Peyer's patch (tissue), 4 donors: ENCODE results near the gene HMGB3. TPM values are rescaled to one million over a fixed set of nuclear protein-coding genes. Genes with fewer than 3 reads are reported as not detected.
"Not testable (repeated sequence)": the region's sequence is repeated elsewhere in the genome, so short reads cannot be mapped to it uniquely, and the experiment has no call there.

ENCODE experiments used
- DNase-seq, 3 donors: peaks; one replicate each; pipeline ENCODE4 v3.0.0-alpha.2; 2017 to 2019
- H3K27ac ChIP-seq, 4 donors: fragments of 200-600 bp; sonication (generic); one replicate each; pipeline ENCODE4 v1.5.1; 2016 to 2019
- H3K27me3 ChIP-seq, 2 donors: fragments of 200-600 bp; sonication (generic); one replicate each; pipeline ENCODE4 v1.5.1; 2019
- H3K36me3 ChIP-seq, 3 donors: fragments of 200-600 bp; sonication (generic); one replicate each; pipeline ENCODE4 v1.5.1; 2016 to 2019
- H3K4me1 ChIP-seq, 4 donors: fragments of 200-600 bp; sonication (generic); one replicate each; pipeline ENCODE4 v1.5.1; 2016 to 2019
- H3K4me3 ChIP-seq, 4 donors: fragments of 200-600 bp; sonication (generic); 1 replicate in 3 of 4; 2 replicates in 1 of 4; pipeline ENCODE4 v1.5.1; 2016 to 2019; ENCODE audit warnings: mild to moderate bottlenecking in 1 of 4
- H3K9me3 ChIP-seq, 4 donors: fragments of 200-600 bp; sonication (generic); one replicate each; pipeline ENCODE4 v1.5.1; 2016 to 2019; ENCODE audit warnings: mild to moderate bottlenecking in 1 of 4
- POLR2A ChIP-seq, 2 donors: fragments of 450-650 bp; IDR thresholded peaks; one replicate each; pipeline ENCODE4 v1.5.1; 2017; ENCODE audit warnings: antibody characterized with exemption in 2 of 2, mild to moderate bottlenecking in 2 of 2, moderate library complexity in 2 of 2
- total RNA-seq, 4 donors: library from RNA; depleted of rRNA; stranded (reverse); fragments of >200 nt; gene quantifications; one replicate each; pipeline ENCODE4 v1.1.0, GENCODE V29; 2016
- TF ChIP-seq, protein P1 (sequence below), 6 experiments: fragments of 450-650 bp in 4 of 6; fragments of 200-600 bp in 2 of 6; sonication (generic) in 1 of 6; IDR thresholded peaks; one replicate each; pipeline ENCODE4 v1.5.1; 2017 to 2019; ENCODE audit warnings: antibody characterized with exemption in 6 of 6, mild to moderate bottlenecking in 3 of 6, moderate library complexity in 1 of 6

The HMGB3 gene
- total RNA-seq, 4 donors from 2014 or later: 11.5 to 77.6 (median 13.7) TPM

DNA sequence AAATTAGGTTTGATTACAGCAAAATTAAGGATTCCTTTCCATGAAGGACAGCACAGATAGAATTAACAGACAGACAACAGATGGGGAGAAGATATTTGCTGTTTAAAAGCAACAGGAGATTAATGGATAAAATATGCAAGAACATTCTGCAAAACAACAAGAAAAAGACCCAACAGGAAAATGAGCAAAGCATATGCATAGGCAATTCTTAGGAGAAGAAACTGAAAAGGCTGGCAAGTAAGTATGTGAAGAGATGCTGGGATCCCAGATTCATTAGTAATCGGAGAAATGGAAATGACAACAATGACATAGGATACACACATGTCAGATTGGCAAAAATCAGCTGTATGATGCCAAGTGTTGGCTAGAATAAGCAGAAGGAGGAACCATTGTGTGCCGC lies 27.5 kb upstream of the HMGB3 start:
- no peak for DNase-seq
- Histone ChIP-seq H3K9me3 (no peaks in the 10 kb centered on the region), H3K36me3 (no peaks in the 10 kb centered on the region), H3K27me3 (no peaks in the 10 kb centered on the region), H3K4me3 (no peak overlapping the region), H3K4me1 (no peaks in the 10 kb centered on the region), H3K27ac (no peak overlapping the region)
- TF ChIP-seq POLR2A (IDR thresholded peaks at IDR 0.05): no peak
- TF ChIP-seq, protein P1, sequence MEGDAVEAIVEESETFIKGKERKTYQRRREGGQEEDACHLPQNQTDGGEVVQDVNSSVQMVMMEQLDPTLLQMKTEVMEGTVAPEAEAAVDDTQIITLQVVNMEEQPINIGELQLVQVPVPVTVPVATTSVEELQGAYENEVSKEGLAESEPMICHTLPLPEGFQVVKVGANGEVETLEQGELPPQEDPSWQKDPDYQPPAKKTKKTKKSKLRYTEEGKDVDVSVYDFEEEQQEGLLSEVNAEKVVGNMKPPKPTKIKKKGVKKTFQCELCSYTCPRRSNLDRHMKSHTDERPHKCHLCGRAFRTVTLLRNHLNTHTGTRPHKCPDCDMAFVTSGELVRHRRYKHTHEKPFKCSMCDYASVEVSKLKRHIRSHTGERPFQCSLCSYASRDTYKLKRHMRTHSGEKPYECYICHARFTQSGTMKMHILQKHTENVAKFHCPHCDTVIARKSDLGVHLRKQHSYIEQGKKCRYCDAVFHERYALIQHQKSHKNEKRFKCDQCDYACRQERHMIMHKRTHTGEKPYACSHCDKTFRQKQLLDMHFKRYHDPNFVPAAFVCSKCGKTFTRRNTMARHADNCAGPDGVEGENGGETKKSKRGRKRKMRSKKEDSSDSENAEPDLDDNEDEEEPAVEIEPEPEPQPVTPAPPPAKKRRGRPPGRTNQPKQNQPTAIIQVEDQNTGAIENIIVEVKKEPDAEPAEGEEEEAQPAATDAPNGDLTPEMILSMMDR (IDR thresholded peaks at IDR 0.05): no peak

DNA sequence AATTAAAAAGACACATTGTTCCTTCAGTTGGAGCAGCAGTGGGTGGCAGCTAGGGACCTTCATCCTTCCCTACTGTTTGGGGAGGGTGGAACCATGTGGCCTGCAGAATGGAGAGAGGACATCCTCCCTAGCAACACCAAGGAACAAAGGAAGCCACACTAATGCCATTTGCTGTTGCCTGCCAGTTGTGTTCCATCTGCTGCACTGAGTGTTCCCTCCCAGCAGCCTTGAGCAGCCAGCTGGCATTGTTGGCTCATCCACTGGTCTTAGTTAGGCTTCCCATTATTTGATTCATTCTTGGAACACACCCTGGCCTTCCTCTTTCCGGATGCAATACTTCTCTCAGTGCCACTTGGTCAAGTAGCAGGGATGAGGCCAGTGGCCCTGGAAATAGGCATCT lies 25.0 kb upstream of the HMGB3 start:
- Histone ChIP-seq H3K4me3 (no peak overlapping the region), H3K36me3 (no peaks in the 10 kb centered on the region), H3K9me3 (no peaks in the 10 kb centered on the region), H3K4me1 (no peaks in the 10 kb centered on the region), H3K27me3 (no peaks in the 10 kb centered on the region), H3K27ac (no peak overlapping the region)
- TF ChIP-seq POLR2A (IDR thresholded peaks at IDR 0.05): no peak
- TF ChIP-seq, protein P1 (IDR thresholded peaks at IDR 0.05): no peak
- no peak for DNase-seq

DNA sequence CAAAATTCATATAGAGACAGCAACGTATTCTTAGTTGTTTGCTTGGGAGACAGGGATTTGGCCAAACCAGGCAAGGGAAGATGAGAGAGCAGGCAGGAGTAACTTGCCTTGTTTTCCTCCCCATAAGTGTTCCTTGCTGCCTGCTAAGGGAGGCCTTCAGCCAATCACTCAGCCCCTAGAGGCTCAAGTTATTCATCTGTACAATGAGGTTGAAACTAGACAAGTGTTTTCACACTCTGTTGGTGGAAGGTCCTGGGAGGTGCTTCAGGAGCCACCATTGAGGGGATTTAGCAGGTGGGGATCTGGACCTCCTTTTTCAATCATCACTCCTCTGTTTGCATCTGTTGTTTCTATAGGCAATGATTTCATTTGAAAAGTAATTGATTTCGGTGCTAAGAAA lies 23.6 kb upstream of the HMGB3 start:
- H3K9me3 ChIP-seq: no peaks in the 10 kb centered on the region
- H3K36me3 ChIP-seq: no peaks in the 10 kb centered on the region
- no peak for DNase-seq
- no peaks in the 10 kb centered on the region for H3K4me1 ChIP-seq
- no peak overlapping the region for H3K4me3 ChIP-seq
- H3K27me3 ChIP-seq: no peaks in the 10 kb centered on the region
- TF ChIP-seq, protein P1 (IDR thresholded peaks at IDR 0.05): no peak
- no peak for TF ChIP-seq POLR2A (IDR thresholded peaks at IDR 0.05)
- no peak overlapping the region for H3K27ac ChIP-seq

- DNase-seq: no peak
- Histone ChIP-seq H3K27me3 (no peaks in the 10 kb centered on the region), H3K4me3 (no peak overlapping the region), H3K9me3 (no peaks in the 10 kb centered on the region), H3K36me3 (no peaks in the 10 kb centered on the region), H3K27ac (no peak overlapping the region), H3K4me1 (no peaks in the 10 kb centered on the region)
- TF ChIP-seq, protein P1 (IDR thresholded peaks at IDR 0.05): no peak
- TF ChIP-seq POLR2A (IDR thresholded peaks at IDR 0.05): no peak
These were observed 21.5 kb upstream of the HMGB3 start for GRCh38 chrX:150961631-150962030.

DNA sequence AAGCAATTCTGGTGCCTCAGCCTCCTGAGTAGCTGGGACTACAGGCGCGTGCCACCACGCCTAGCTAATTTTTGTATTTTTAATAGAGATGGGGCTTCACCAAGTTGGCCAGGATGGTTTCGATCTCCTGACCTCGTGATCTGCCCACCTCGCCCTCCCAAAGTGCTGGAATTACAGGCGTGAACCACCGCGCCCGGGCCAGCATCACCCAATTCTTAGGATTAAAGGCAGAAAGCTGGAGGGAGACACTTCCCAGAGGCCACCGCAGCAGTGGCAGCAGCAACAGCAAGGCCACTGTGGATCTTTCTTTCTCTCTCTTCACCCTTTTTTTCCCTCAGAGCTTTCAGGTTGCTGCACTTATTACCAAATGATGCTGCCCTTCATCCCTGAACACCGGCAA lies 18.7 kb upstream of the HMGB3 start:
- H3K27me3 ChIP-seq, H3K4me1 ChIP-seq, H3K36me3 ChIP-seq, H3K4me3 ChIP-seq, H3K9me3 ChIP-seq, H3K27ac ChIP-seq, DNase-seq: not testable (repeated sequence)

GRCh38 chrX:150966235-150966634 lies 16.9 kb upstream of the HMGB3 start:
- no peak overlapping the region for H3K27ac ChIP-seq
- H3K4me1 ChIP-seq: no peaks in the 10 kb centered on the region
- H3K4me3 ChIP-seq: no peak overlapping the region
- no peak for DNase-seq
- H3K27me3 ChIP-seq: no peaks in the 10 kb centered on the region
- TF ChIP-seq, protein P1 (IDR thresholded peaks at IDR 0.05): no peak
- no peak for TF ChIP-seq POLR2A (IDR thresholded peaks at IDR 0.05)
- no peaks in the 10 kb centered on the region for H3K9me3 ChIP-seq
- H3K36me3 ChIP-seq: no peaks in the 10 kb centered on the region
